ENCODE measurements around the gene DAB2. TPM values are rescaled to one million over a fixed set of nuclear protein-coding genes. Genes with fewer than 3 reads are reported as not detected.

The DAB2 gene
- total and polyA plus RNA-seq, 2 donors (not counting 1 experiment from before 2014, with no cell fraction given): 217 to 538 TPM

- no peak overlapping the region for H2AFZ ChIP-seq (ENCODE audit: low read length)
- H3K4me3 ChIP-seq (replicated peaks in 1 of 4; ENCODE audit: control extremely low read depth in 1 of 4, insufficient read depth in 1 of 4, low read depth in 3 of 4, low read length in 4 of 4): no peak overlapping the region
- no peak overlapping the region for H3K4me2 ChIP-seq (ENCODE audit: extremely low read depth, insufficient read depth, low read length)
- H4K20me1 ChIP-seq (ENCODE audit: control insufficient read depth, extremely low read depth, insufficient read depth, low read length): no peaks in the 10 kb centered on the region
- no peak overlapping the region for H3K9ac ChIP-seq (ENCODE audit: insufficient read depth, low read length)
- H3K79me2 ChIP-seq (ENCODE audit: control insufficient read depth, insufficient read depth, low read length): no peaks in the 10 kb centered on the region
- no peaks in the 10 kb centered on the region for H3K36me3 ChIP-seq (ENCODE audit: control insufficient read depth, insufficient read depth, low read length)
- H3K9me3 ChIP-seq (ENCODE audit: control insufficient read depth, insufficient read depth, low read depth, low read length): no peaks in the 10 kb centered on the region
- H3K27me3 ChIP-seq (ENCODE audit: control insufficient read depth, insufficient read depth, low read length): no peaks in the 10 kb centered on the region
- DNase-seq (ENCODE audit: low read depth in 2 of 2): no peak
- peaks cover 11% of the 10 kb centered on the region for H3K4me1 ChIP-seq (ENCODE audit: control insufficient read depth, extremely low read depth, insufficient read depth, low read length)
- no peak overlapping the region for H3K27ac ChIP-seq (ENCODE audit: insufficient read depth, low read length)
- TF ChIP-seq EZH2 (IDR thresholded peaks at IDR 0.05; ENCODE audit: low read length, missing control alignments) (no peak), CTCF (conservative IDR thresholded peaks at IDR 0.05 in 1 of 2, IDR thresholded peaks at IDR 0.05 in 1 of 2; ENCODE audit: low read depth in 1 of 2, low read length in 2 of 2) (no peak)
These were observed 25.7 kb upstream of the DAB2 start for GRCh38 chr5:39450487-39450886.

DNA sequence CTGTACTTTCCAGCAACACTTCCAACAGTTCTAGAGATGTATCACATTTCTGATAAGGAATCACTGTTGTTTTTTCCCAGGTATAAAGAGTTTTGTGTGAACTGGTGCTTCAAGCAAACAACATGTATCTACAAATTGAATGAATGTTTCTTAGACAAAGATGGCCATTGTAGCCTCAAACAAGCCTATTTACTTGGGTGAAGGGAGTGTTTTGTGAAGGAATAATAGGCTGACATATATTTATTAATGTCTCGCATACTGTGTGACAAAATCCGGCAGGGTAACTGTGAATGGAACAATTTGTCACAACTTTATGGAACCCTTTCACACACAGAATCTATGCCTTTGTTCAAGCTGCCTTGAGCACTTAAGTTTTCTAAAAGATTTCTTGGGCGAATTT is 24.8 kb upstream of the DAB2 start:
- Histone ChIP-seq H3K4me3 (replicated peaks in 1 of 4; ENCODE audit: control extremely low read depth in 1 of 4, insufficient read depth in 1 of 4, low read depth in 3 of 4, low read length in 4 of 4) (no peak overlapping the region), H3K27me3 (ENCODE audit: control insufficient read depth, insufficient read depth, low read length) (no peaks in the 10 kb centered on the region), H3K9me3 (ENCODE audit: control insufficient read depth, insufficient read depth, low read depth, low read length) (no peaks in the 10 kb centered on the region), H3K4me2 (ENCODE audit: extremely low read depth, insufficient read depth, low read length) (no peak overlapping the region), H3K9ac (ENCODE audit: insufficient read depth, low read length) (no peak overlapping the region), H3K4me1 (ENCODE audit: control insufficient read depth, extremely low read depth, insufficient read depth, low read length) (peaks cover 11% of the 10 kb centered on the region), H3K79me2 (ENCODE audit: control insufficient read depth, insufficient read depth, low read length) (no peaks in the 10 kb centered on the region), H3K27ac (ENCODE audit: insufficient read depth, low read length) (no peak overlapping the region), H4K20me1 (ENCODE audit: control insufficient read depth, extremely low read depth, insufficient read depth, low read length) (no peaks in the 10 kb centered on the region), H2AFZ (ENCODE audit: low read length) (no peak overlapping the region), H3K36me3 (ENCODE audit: control insufficient read depth, insufficient read depth, low read length) (no peaks in the 10 kb centered on the region)
- TF ChIP-seq CTCF (conservative IDR thresholded peaks at IDR 0.05 in 1 of 2, IDR thresholded peaks at IDR 0.05 in 1 of 2; ENCODE audit: low read depth in 1 of 2, low read length in 2 of 2) (no peak), EZH2 (IDR thresholded peaks at IDR 0.05; ENCODE audit: low read length, missing control alignments) (no peak)
- DNase-seq (ENCODE audit: low read depth in 2 of 2): no peak

GRCh38 chr5:39448506-39449128 is 23.8 kb upstream of the DAB2 start:
- Histone ChIP-seq H3K27me3 (ENCODE audit: control insufficient read depth, insufficient read depth, low read length) (no peaks in the 10 kb centered on the region), H3K4me3 (replicated peaks in 1 of 4; ENCODE audit: control extremely low read depth in 1 of 4, insufficient read depth in 1 of 4, low read depth in 3 of 4, low read length in 4 of 4) (no peak overlapping the region), H2AFZ (ENCODE audit: low read length) (no peak overlapping the region), H3K9me3 (ENCODE audit: control insufficient read depth, insufficient read depth, low read depth, low read length) (no peaks in the 10 kb centered on the region), H4K20me1 (ENCODE audit: control insufficient read depth, extremely low read depth, insufficient read depth, low read length) (no peaks in the 10 kb centered on the region), H3K36me3 (ENCODE audit: control insufficient read depth, insufficient read depth, low read length) (no peaks in the 10 kb centered on the region), H3K4me2 (ENCODE audit: extremely low read depth, insufficient read depth, low read length) (no peak overlapping the region), H3K4me1 (ENCODE audit: control insufficient read depth, extremely low read depth, insufficient read depth, low read length) (peaks cover 11% of the 10 kb centered on the region), H3K27ac (ENCODE audit: insufficient read depth, low read length) (no peak overlapping the region), H3K79me2 (ENCODE audit: control insufficient read depth, insufficient read depth, low read length) (no peaks in the 10 kb centered on the region), H3K9ac (ENCODE audit: insufficient read depth, low read length) (no peak overlapping the region)
- no peak for DNase-seq (ENCODE audit: low read depth in 2 of 2)
- TF ChIP-seq CTCF (conservative IDR thresholded peaks at IDR 0.05 in 1 of 2, IDR thresholded peaks at IDR 0.05 in 1 of 2; ENCODE audit: low read depth in 1 of 2, low read length in 2 of 2) (no peak), EZH2 (IDR thresholded peaks at IDR 0.05; ENCODE audit: low read length, missing control alignments) (no peak)

Measured in fibroblast of lung (primary cell).